GM18517 (cell line): ENCODE results near the gene KIF4A.
A peak's percentile ranks its signal among the peaks of the same experiment; 100 is the strongest.
"Not testable (repeated sequence)": the region's sequence is repeated elsewhere in the genome, so short reads cannot be mapped to it uniquely, and the experiment has no call there.

Source experiments
- ATAC-seq: cut with Tn5 transposase; IDR thresholded peaks from one replicate; pipeline ENCODE4 v1.9.1; 2021; ENCODE audit warnings: mild to moderate bottlenecking, moderate library complexity; ENCODE audit not compliant: unreplicated experiment

KIF4A gene

DNA sequence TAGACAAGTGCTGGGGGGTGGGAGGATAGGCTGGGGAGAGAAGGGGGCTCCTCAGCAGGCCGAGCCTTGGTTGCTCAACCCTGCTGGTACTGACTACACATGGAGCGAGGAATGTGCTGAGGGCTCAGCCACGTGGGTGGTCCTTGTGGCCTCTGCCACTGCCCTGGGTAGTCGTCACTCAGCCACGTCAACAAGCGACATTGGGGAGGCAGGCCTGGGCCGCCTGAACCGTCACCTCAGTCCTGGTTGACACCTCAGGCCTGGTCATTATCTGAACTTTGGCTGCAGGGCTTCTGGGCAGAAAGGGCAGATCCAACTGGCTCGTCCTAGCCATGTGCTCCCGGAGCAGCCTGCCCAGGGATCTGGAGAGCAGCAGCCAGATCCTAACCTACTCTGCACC, 70.5 kb downstream of the KIF4A start:
- ATAC-seq: no peak

DNA sequence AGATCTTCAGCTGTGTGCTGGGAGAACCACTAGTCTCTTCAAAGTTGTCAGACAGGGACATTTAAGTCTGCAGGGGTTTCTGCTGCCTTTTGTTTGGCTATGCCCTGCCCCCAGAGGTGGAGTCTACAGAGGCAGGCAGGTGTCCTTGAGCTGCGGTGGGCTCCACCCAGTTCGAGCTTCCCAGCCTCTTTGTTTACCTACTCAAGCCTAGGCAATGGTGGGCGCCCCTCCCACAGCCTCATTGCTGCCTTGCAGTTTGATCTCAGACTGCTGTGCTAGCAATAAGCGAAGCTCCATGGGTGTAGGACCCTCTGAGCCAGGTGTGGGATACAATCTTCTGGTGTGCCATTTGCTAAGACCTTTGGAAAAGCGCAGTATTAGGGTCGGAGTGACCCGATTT, 78.8 kb downstream of the KIF4A start:
- not testable (repeated sequence) for ATAC-seq

DNA sequence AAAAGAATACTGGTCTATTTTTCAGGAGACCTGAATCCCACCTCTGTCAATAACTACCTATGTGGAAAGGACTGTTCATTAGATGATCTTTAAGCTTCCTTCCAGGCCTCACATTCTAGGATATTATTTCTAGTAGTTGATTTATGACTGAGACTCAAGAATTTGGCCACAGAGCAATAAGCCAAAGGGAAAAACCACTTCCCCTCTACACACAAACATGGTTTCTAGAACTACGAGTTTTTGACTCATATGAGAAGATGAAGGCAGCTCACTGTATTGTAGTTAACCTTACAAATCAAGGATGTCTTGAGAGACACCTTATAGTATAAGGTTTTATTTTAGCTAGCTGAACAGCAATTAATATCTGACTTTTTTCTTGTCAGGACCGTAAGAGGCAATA, 96.3 kb downstream of the KIF4A start:
- ATAC-seq: no peak

- no peak for ATAC-seq
Measured at GRCh38 chrX:70398899-70399298, 109.0 kb downstream of the KIF4A start.

- not testable (repeated sequence) for ATAC-seq
Measured at GRCh38 chrX:70400181-70400580, 110.3 kb downstream of the KIF4A start.

GRCh38 chrX:70402721-70403120, 112.8 kb downstream of the KIF4A start:
- no peak for ATAC-seq

GRCh38 chrX:70405003-70405402, 115.1 kb downstream of the KIF4A start:
- no peak for ATAC-seq

- no peak for ATAC-seq
Measured at GRCh38 chrX:70410921-70411320, 121.0 kb downstream of the KIF4A start.

DNA sequence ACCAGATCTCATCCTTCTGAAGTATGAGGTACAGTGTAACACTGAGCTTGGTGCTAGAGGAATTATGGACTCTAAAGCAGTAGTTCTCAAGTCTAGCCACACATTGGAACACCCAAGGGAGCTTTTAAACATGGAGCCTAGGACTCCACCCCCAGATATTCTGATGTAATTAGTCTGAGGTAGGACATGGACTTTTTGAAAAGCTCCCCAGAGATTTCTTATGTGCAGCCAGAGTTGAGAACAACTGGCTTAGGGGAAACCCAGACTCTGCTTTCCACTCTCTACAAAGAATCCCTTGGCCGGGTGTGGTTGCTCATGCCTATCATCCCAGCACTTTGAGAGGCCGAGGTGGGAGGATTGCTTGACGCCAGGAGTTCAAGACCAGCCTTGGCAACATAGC, 121.6 kb downstream of the KIF4A start:
- ATAC-seq: no peak

GRCh38 chrX:70421618-70422017, 131.7 kb downstream of the KIF4A start:
- ATAC-seq: no peak

DNA sequence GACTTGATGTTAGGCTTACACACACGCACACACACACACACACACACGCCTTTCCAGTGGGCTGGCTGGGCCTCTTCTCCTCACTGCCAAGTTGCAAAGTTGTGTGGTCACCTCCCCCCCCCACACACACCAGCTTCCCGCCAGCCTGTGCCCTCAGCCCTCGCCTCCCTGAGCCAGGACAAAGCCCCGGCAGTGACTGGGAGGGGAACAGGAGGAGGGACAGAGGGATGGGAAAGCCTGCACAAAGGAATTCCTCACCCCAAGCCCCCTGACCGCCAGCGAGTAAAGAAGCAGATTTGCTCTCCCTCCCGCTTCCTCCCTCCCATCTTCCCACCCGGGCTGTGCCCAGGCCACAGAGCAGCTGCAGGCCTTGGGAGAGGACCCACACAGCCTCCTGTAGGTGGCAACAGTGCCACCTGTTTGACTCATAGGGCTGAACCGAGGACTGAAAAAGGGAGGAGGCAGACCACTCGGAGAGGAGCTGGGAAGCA, 133.0 kb downstream of the KIF4A start, which contains the start of gene GDPD2:
Gene GDPD2, plus strand, starts transcription at position 464 of the 491 bp plus-strand sequence. CDS start 1,671 bp downstream, outside the sequence.
- no peak for ATAC-seq

GRCh38 chrX:70423936-70424675, 134.2 kb downstream of the KIF4A start:
- ATAC-seq: no peak

GRCh38 chrX:70424801-70425200, 134.9 kb downstream of the KIF4A start:
- no peak for ATAC-seq

DNA sequence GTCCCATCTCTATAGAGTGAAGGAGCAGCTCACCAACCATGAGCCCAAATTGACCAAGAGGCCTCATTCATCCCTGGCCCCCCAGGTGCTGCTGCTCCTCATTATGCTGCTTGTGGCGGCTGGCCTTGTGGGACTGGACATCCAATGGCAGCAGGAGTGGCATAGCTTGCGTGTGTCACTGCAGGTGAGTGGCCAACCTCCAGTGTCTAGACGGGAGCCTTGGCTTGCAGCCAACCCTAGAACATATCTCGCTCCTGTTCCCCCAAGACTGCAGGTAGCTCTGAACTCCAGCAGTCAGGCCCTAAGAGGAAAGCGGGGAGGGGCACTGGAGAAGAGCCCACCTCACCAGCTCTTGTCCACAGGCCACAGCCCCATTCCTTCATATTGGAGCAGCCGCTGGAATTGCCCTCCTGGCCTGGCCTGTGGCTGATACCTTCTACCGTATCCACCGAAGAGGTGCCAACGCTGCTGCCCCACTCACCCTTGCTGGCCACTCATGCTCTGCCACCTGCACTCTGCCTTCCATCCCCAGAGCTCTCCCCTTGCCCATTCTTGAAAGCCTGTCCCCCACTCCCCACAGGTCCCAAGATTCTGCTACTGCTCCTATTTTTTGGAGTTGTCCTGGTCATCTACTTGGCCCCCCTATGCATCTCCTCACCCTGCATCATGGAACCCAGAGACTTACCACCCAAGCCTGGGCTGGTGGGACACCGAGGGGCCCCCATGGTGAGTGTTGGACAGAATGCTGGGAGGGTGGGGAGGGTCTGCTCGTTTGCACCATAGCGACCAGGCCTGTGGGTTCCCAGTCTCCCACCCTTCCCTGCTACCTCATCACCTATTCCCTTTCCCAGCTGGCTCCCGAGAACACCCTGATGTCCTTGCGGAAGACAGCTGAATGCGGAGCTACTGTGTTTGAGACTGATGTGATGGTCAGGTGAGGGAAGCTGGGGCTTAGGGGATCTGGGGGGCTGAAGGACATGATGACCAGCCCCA, 136.7 kb downstream of the KIF4A start:
- ATAC-seq: no peak

DNA sequence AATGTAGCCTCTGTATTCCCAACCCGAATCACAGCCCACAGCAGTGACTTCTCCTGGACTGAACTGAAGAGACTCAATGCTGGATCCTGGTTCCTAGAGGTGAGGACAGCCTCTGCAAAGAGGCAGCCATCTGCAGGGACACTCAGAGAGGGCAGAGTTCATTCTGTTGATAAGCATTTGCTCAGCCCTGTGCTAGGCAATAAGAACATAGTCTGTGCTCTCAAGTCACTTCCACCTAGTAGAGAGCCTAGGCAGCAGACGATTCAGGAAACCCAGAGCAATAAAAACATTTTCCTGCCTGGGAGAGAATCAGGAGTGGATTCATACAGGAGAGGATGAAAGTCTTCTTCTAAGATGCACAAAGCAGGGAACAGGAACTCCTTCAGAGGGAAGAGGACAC, 137.5 kb downstream of the KIF4A start:
- no peak for ATAC-seq

DNA sequence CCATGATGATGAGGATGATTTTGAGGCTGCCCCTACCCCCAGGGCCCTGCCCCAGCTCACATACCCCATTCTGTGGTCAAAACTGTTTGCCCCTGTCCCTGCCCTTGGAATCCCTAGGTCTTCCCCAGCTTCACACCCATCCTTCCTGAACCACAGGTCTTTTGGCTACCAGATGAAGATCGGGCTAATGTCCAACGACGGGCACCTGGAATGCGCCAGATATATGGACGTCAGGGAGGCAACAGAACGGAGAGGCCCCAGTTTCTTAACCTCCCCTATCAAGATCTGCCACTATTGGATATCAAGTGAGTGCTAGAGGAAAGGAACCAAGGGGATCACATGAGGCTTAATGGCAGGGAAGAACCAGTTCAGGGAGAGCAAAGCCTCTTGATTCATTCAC, 139.9 kb downstream of the KIF4A start:
- ATAC-seq: no peak

GRCh38 chrX:70432936-70433847, 143.3 kb downstream of the KIF4A start:
- peak; percentile 6 for ATAC-seq

GRCh38 chrX:70433848-70434351, 144.0 kb downstream of the KIF4A start:
- peak; percentile 66 for ATAC-seq

DNA sequence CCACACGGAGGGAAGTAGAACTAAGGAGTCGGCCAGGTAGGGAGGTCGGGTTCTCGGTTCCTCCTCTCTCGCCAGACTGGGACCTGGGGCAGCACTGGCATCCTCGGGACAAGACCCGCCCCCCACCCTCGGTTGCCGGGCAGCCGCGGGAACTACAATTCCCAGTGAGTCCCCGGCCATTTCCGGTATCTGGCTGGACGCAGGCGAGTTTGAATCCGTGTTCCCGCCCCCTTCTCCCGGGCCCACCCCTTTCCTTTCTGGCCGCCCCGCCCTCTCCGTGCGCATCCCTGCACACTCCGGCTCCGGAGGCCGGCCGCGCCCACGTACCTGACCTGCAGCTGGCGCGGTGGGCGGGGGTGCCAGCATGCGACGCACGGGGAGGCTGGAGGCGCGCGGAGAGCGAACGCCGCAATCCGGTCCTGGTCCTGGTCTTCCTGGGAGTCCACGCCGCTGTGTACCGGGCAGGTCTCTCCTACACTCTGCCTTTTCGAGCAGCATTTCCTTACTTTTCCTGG, 144.5 kb downstream of the KIF4A start:
- ATAC-seq: peak; percentile 35
